ENCODE measurements around the gene TAS2R30.

The TAS2R30 gene

DNA sequence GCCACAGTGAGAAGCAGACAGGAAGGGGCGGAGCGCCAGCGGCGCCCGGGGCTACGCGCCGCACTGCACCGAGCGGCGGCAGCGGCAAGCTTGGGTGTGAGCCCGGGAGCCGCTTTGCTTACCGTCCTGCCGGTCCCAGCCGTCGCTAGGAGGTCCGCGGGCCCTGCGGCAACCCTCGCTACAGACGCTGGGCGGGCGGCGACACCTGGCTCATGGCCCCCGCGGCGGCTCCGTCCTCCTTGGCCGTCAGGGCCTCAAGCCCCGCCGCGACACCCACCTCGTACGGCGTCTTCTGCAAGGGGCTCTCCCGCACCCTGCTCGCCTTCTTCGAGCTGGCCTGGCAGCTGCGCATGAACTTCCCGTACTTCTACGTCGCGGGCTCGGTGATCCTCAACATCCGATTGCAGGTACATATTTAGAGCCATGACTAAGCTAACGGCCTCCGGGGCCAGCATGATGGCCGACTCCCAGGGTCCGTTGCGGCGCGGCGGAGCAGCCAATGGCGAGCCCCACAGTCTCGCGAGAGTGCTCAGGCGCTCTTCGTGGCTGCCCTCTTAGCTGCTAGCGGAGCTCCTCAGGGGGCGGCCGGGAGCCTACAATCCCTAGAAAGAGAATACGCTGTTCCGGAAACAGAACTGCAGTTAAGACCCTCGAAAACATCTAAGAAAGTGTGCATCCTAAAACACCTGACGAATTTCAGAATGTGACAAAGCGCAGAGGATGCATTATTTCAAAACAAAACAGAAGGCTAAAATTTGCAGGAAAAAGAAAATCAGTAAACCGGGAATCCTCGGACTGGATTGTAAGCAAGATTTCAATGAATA is 36.9 kb upstream of the TAS2R30 start, which contains the start of gene SMIM10L1:
Gene SMIM10L1, plus strand, starts transcription at position 50 of the 824 bp plus-strand sequence. Its CDS starts 163 bp downstream, at position 213.
- H3K4me1 Mint-ChIP-seq: peaks cover 46% of the 10 kb centered on the region
- no peaks in the 10 kb centered on the region for H3K27me3 Mint-ChIP-seq (ENCODE audit: low read depth)
- H3K36me3 Mint-ChIP-seq (ENCODE audit: low read depth): peaks cover 51% of the 10 kb centered on the region
- H3K4me3 Mint-ChIP-seq: peak within 1 kb of the TSS; percentile 96 to 98 (median 96)
- H3K27ac Mint-ChIP-seq: peak within 1 kb of the TSS; percentile 99 to 100 (median 100)
- H3K9me3 Mint-ChIP-seq: no peaks in the 10 kb centered on the region
- TF ChIP-seq, protein P1, sequence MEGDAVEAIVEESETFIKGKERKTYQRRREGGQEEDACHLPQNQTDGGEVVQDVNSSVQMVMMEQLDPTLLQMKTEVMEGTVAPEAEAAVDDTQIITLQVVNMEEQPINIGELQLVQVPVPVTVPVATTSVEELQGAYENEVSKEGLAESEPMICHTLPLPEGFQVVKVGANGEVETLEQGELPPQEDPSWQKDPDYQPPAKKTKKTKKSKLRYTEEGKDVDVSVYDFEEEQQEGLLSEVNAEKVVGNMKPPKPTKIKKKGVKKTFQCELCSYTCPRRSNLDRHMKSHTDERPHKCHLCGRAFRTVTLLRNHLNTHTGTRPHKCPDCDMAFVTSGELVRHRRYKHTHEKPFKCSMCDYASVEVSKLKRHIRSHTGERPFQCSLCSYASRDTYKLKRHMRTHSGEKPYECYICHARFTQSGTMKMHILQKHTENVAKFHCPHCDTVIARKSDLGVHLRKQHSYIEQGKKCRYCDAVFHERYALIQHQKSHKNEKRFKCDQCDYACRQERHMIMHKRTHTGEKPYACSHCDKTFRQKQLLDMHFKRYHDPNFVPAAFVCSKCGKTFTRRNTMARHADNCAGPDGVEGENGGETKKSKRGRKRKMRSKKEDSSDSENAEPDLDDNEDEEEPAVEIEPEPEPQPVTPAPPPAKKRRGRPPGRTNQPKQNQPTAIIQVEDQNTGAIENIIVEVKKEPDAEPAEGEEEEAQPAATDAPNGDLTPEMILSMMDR (IDR thresholded peaks at IDR 0.05; ENCODE audit: unreplicated experiment in 3 of 3): no peak

DNA sequence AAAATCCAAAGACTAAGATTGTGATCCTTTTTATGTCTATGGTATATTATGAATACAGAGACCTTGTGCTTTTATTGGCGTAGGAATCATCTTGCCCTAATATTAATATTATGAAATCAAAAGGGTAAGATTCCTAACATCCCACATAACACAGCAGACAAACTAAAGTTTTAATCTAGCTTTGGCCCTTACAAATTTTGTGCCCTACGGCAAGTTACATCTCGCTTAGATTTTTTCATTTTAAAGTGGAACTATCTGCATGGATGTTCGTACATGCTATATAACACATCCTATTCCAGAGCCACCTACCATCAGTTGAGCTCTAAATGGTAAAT is 36.3 kb upstream of the TAS2R30 start:
- Mint-ChIP-seq H3K4me1 (peaks cover 46% of the 10 kb centered on the region), H3K9me3 (no peaks in the 10 kb centered on the region), H3K4me3 (peak overlapping the region; percentile 96 to 98 (median 96)), H3K27me3 (ENCODE audit: low read depth) (no peaks in the 10 kb centered on the region), H3K27ac (peak overlapping the region; percentile 95 to 100 (median 99)), H3K36me3 (ENCODE audit: low read depth) (peaks cover 50% of the 10 kb centered on the region)
- TF ChIP-seq, protein P1 (IDR thresholded peaks at IDR 0.05; ENCODE audit: unreplicated experiment in 3 of 3): no peak

DNA sequence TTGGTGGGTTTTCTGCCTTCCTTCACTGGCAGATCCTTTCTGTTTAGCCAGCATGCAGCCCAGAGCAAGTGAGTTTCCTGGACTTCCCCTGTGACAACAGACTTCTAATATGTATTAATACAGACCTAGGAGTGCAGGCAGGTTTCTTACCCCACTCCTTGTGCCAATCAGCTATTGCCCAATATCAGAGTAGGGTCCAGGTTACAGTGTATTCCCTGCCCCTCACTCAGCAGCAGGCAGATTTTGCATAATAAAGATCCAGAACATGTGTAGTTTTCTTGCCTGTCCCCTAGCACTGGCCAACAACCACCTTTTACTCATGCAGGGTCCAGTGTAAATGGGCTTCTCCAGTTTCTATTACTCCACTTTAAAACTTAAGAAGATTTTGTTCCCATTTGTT is 31.9 kb upstream of the TAS2R30 start:
- Mint-ChIP-seq H3K27me3 (ENCODE audit: low read depth) (no peaks in the 10 kb centered on the region), H3K27ac (no peak overlapping the region), H3K9me3 (peaks cover 2% of the 10 kb centered on the region), H3K36me3 (ENCODE audit: low read depth) (peaks cover 69% of the 10 kb centered on the region), H3K4me3 (no peak overlapping the region), H3K4me1 (peaks cover 25% of the 10 kb centered on the region)
- TF ChIP-seq, protein P1 (IDR thresholded peaks at IDR 0.05; ENCODE audit: unreplicated experiment in 3 of 3): no peak

DNA sequence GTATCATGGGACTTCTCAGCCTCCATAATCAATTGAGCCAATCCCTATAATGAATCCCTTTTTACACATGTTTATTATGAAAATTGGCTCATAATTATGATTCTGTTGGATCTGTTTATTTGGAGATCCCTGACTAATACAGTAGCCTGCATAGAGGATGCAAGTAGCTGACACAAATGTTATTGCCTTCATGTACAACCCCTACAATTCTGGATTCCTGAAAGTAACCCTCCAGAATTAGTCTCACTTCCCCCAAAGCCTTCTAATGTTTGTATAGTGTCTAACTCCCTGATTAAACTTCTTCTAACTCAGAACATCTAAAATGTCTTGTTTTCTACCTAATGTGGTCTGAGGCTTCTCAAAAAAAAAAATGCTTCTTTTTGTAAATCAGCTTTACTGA is 29.9 kb upstream of the TAS2R30 start:
- H3K4me1 Mint-ChIP-seq: peaks cover 12% of the 10 kb centered on the region
- peaks cover 82% of the 10 kb centered on the region for H3K36me3 Mint-ChIP-seq (ENCODE audit: low read depth)
- no peak overlapping the region for H3K4me3 Mint-ChIP-seq
- TF ChIP-seq, protein P1 (IDR thresholded peaks at IDR 0.05; ENCODE audit: unreplicated experiment in 3 of 3): no peak
- H3K27ac Mint-ChIP-seq: no peak overlapping the region
- no peaks in the 10 kb centered on the region for H3K27me3 Mint-ChIP-seq (ENCODE audit: low read depth)
- H3K9me3 Mint-ChIP-seq: peaks cover 2% of the 10 kb centered on the region

DNA sequence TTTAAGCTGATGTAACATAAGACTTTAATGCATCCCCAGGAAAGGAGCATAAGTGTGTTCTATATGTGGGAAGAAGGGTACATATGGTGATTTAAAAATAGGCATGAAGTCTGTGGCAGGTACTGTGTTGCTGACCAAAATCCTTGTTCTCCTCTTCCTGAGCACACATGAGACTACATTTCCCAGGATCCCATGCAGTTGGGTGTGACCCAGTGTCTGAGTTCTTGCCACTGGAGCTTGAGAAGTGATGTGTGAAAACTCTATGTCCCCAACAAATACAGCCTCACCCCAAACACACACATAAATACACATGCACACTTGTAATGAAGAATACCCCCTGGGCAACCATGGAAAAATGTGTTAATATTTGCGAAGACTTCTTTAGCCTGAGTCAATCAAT is 28.1 kb upstream of the TAS2R30 start:
- Mint-ChIP-seq H3K27ac (no peak overlapping the region), H3K27me3 (ENCODE audit: low read depth) (no peaks in the 10 kb centered on the region), H3K9me3 (peaks cover 2% of the 10 kb centered on the region), H3K4me3 (no peak overlapping the region), H3K4me1 (no peaks in the 10 kb centered on the region), H3K36me3 (ENCODE audit: low read depth) (peaks cover 83% of the 10 kb centered on the region)
- TF ChIP-seq, protein P1 (IDR thresholded peaks at IDR 0.05; ENCODE audit: unreplicated experiment in 3 of 3): no peak

All from nephron (organoid).